Loucy (cell line): Measurements from ENCODE around the gene SGMS2.

Experiments used
- H2AFZ ChIP-seq: fragments of 200-600 bp; sonication (generic); 2 replicates; pipeline ENCODE4 v1.6.0; 2016; ENCODE audit warnings: antibody characterized with exemption, mild to moderate bottlenecking, low read length, moderate library complexity
- H3F3A ChIP-seq: fragments of 200-600 bp; 2 replicates; pipeline ENCODE4 v1.6.0; 2016; ENCODE audit warnings: antibody characterized with exemption, low read depth, mild to moderate bottlenecking
- H3K27me3 ChIP-seq: fragments of 200-600 bp; sonication (generic); 2 replicates; pipeline ENCODE4 v1.6.1; 2014; ENCODE audit warnings: low read length, mild to moderate bottlenecking; ENCODE audit not compliant: insufficient read depth, poor library complexity, severe bottlenecking
- H3K36me3 ChIP-seq: fragments of 200-600 bp; sonication (generic); 2 replicates; pipeline ENCODE4 v1.6.1; 2016; ENCODE audit warnings: low read length; ENCODE audit not compliant: insufficient read depth
- H3K4me1 ChIP-seq: fragments of 200-600 bp; sonication (generic); 2 replicates; pipeline ENCODE4 v1.5.1; 2014; ENCODE audit warnings: low read length, mild to moderate bottlenecking; ENCODE audit not compliant: insufficient read depth, poor library complexity, severe bottlenecking
- H3K4me2 ChIP-seq: fragments of 200-600 bp; sonication (generic); 2 replicates; pipeline ENCODE4 v1.6.0; 2014; ENCODE audit warnings: antibody characterized with exemption, low read length, low read depth, mild to moderate bottlenecking; ENCODE audit not compliant: poor library complexity, severe bottlenecking
- H3K4me3 ChIP-seq: fragments of 200-600 bp; sonication (generic); 2 replicates; pipeline ENCODE4 v1.5.1; 2014; ENCODE audit warnings: low read length, mild to moderate bottlenecking, mixed read lengths; ENCODE audit not compliant: poor library complexity, severe bottlenecking
- H3K79me2 ChIP-seq: fragments of 200-600 bp; sonication (generic); 2 replicates; pipeline ENCODE4 v1.6.1; 2014; ENCODE audit warnings: low read length; ENCODE audit not compliant: insufficient read depth
- H3K9ac ChIP-seq: fragments of 200-600 bp; sonication (generic); 2 replicates; pipeline ENCODE4 v1.6.0; 2014; ENCODE audit warnings: mild to moderate bottlenecking, low read depth, low read length, moderate library complexity; ENCODE audit not compliant: poor library complexity, severe bottlenecking
- H3K9me2 ChIP-seq: fragments of 200-600 bp; sonication (generic); replicated peaks from 2 replicates; pipeline ENCODE4 v1.6.1; 2016; ENCODE audit warnings: low read depth, low read length, mixed read lengths
- H3K9me3 ChIP-seq: fragments of 200-600 bp; sonication (generic); 2 replicates; pipeline ENCODE4 v1.6.1; 2014; ENCODE audit warnings: mild to moderate bottlenecking, antibody characterized with exemption, low read length, low read depth; ENCODE audit not compliant: insufficient read depth
- H4K20me1 ChIP-seq: fragments of 200-600 bp; sonication (generic); 2 replicates; pipeline ENCODE4 v1.6.0; 2014; ENCODE audit warnings: antibody characterized with exemption, low read length, mild to moderate bottlenecking; ENCODE audit not compliant: insufficient read depth, poor library complexity, severe bottlenecking
- EZH2phosphoT487 ChIP-seq: fragments of 200-600 bp; IDR thresholded peaks from 2 replicates; pipeline ENCODE4 v1.6.1; 2018; ENCODE audit warnings: antibody characterized with exemption, mild to moderate bottlenecking, moderate library complexity, borderline replicate concordance
- TF ChIP-seq, protein P1 (sequence below): fragments of 200-600 bp; sonication (generic); conservative IDR thresholded peaks from 2 replicates; pipeline ENCODE4 v1.5.1; 2014; ENCODE audit warnings: mild to moderate bottlenecking, antibody characterized with exemption, low read length

The SGMS2 gene

DNA sequence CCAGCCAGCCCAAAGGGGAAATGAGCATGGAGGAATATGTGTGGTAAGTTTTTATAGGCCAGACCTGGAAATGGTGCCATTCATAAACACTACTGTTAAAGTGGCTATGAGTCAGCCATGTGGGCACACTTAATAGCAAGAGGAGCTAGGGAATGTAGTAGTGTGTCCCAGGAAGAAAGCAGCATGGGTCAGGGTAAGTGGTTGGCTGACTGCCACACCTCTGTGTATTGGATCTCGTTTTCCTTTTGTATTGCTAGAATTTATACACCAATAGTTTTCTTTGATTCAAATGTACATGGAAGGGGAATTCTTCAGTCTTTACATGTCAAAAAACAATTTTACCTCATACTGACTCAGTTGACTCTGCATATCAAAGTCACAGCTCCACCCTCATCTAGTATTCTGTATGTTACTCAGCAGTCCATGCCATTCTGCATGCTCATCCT is 22.9 kb upstream of the SGMS2 start:
- H3K4me3 ChIP-seq, result no peak overlapping the region
- no peaks in the 10 kb centered on the region for H3K4me1 ChIP-seq
- H3K9ac ChIP-seq, result no peak overlapping the region
- H3K9me3 ChIP-seq, result no peaks in the 10 kb centered on the region
- no peak overlapping the region for H2AFZ ChIP-seq
- peaks cover 8% of the 10 kb centered on the region for H3K27me3 ChIP-seq
- no peaks in the 10 kb centered on the region for H3K36me3 ChIP-seq
- TF ChIP-seq EZH2phosphoT487, result no peak
- TF ChIP-seq, protein P1, sequence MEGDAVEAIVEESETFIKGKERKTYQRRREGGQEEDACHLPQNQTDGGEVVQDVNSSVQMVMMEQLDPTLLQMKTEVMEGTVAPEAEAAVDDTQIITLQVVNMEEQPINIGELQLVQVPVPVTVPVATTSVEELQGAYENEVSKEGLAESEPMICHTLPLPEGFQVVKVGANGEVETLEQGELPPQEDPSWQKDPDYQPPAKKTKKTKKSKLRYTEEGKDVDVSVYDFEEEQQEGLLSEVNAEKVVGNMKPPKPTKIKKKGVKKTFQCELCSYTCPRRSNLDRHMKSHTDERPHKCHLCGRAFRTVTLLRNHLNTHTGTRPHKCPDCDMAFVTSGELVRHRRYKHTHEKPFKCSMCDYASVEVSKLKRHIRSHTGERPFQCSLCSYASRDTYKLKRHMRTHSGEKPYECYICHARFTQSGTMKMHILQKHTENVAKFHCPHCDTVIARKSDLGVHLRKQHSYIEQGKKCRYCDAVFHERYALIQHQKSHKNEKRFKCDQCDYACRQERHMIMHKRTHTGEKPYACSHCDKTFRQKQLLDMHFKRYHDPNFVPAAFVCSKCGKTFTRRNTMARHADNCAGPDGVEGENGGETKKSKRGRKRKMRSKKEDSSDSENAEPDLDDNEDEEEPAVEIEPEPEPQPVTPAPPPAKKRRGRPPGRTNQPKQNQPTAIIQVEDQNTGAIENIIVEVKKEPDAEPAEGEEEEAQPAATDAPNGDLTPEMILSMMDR, result no peak
- no peak overlapping the region for H3K4me2 ChIP-seq
- no peaks in the 10 kb centered on the region for H3K9me2 ChIP-seq
- no peaks in the 10 kb centered on the region for H3K79me2 ChIP-seq
- H3F3A ChIP-seq, result no peaks in the 10 kb centered on the region
- H4K20me1 ChIP-seq, result no peaks in the 10 kb centered on the region

DNA sequence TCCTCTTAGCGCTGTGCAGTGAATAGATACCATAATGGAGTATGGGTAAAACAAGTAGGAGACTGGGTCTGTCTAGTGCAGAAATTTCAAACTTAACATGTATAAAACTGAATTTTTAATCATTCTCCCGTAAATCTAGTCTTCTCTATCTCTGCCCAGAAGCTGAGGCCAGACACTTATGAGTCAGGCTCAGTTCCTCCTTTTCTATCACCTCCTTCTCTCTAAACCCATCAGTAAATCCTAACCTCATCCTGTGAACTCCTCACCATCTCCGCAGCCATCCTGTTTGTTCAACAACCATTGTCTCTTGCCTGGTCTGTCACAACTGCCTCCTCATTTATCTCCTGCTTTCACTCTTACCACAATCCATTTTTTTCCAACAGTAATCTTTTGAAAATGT is 19.8 kb upstream of the SGMS2 start:
- no peaks in the 10 kb centered on the region for H3F3A ChIP-seq
- no peaks in the 10 kb centered on the region for H3K79me2 ChIP-seq
- no peak overlapping the region for H2AFZ ChIP-seq
- no peak overlapping the region for H3K9ac ChIP-seq
- no peak overlapping the region for H3K4me3 ChIP-seq
- H3K9me2 ChIP-seq, result no peaks in the 10 kb centered on the region
- H3K9me3 ChIP-seq, result no peaks in the 10 kb centered on the region
- no peaks in the 10 kb centered on the region for H3K4me1 ChIP-seq
- peaks cover 13% of the 10 kb centered on the region for H3K27me3 ChIP-seq
- H3K36me3 ChIP-seq, result no peaks in the 10 kb centered on the region
- H3K4me2 ChIP-seq, result no peak overlapping the region
- TF ChIP-seq, protein P1, result no peak
- TF ChIP-seq EZH2phosphoT487, result no peak
- no peaks in the 10 kb centered on the region for H4K20me1 ChIP-seq

DNA sequence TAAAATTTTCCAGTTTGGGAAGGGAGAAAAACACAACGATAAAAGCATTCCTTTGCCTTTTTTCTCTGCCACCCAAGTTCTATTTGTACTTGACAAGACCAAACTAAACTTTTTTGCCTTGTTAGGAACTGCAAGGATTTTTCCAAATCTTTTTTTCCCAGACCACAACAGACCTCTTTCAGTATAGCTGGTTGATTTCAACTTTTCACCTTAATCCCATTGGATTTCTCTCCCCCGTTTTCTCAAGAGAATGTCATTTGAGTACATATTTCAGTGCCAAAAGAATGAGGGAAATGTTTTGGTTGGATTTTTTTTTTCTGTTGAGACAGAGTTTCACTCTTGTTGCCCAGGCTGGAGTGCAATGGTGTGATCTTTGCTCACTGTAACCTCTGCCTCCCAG is 18.5 kb upstream of the SGMS2 start:
- Histone ChIP-seq H3K36me3 (no peaks in the 10 kb centered on the region), H2AFZ (no peak overlapping the region), H3K9me2 (no peaks in the 10 kb centered on the region), H3F3A (no peaks in the 10 kb centered on the region), H3K27me3 (peaks cover 13% of the 10 kb centered on the region), H3K9me3 (no peaks in the 10 kb centered on the region), H3K4me1 (no peaks in the 10 kb centered on the region), H3K9ac (no peak overlapping the region), H4K20me1 (no peaks in the 10 kb centered on the region), H3K4me2 (no peak overlapping the region), H3K4me3 (no peak overlapping the region), H3K79me2 (no peaks in the 10 kb centered on the region)
- TF ChIP-seq, protein P1, result no peak
- no peak for TF ChIP-seq EZH2phosphoT487
